NCI-H146 (cell line): ENCODE results near the gene STAB2.
"Not testable (repeated sequence)": the region's sequence is repeated elsewhere in the genome, so short reads cannot be mapped to it uniquely, and the experiment has no call there.

Experiments used
- DNase-seq: peaks from one replicate; lab custom pipeline; 2025; lab: John Stamatoyannopoulos, UW

Gene STAB2

GRCh38 chr12:103653568-103654173 is 66.6 kb downstream of the STAB2 start:
- not testable (repeated sequence) for DNase-seq

GRCh38 chr12:103654816-103655215 is 67.7 kb downstream of the STAB2 start:
- DNase-seq = no peak

- no peak for DNase-seq
These were observed 69.2 kb downstream of the STAB2 start for GRCh38 chr12:103656291-103656690.

GRCh38 chr12:103657331-103657730 is 70.3 kb downstream of the STAB2 start:
- no peak for DNase-seq

- no peak for DNase-seq
These were observed 77.6 kb downstream of the STAB2 start for GRCh38 chr12:103664626-103665025.

- peak; percentile 42 for DNase-seq
These were observed 78.9 kb downstream of the STAB2 start for GRCh38 chr12:103665971-103666370.

- DNase-seq = no peak
These were observed 80.1 kb downstream of the STAB2 start for GRCh38 chr12:103667125-103667524.

- DNase-seq = no peak
These were observed 81.4 kb downstream of the STAB2 start for GRCh38 chr12:103668520-103668919.

- no peak for DNase-seq
These were observed 84.3 kb downstream of the STAB2 start for GRCh38 chr12:103671367-103671766.

- DNase-seq = no peak
These were observed 85.5 kb downstream of the STAB2 start for GRCh38 chr12:103672401-103673119.

GRCh38 chr12:103673487-103673886 is 86.4 kb downstream of the STAB2 start:
- no peak for DNase-seq

GRCh38 chr12:103673891-103674375 is 86.9 kb downstream of the STAB2 start:
- no peak for DNase-seq

- peak; percentile 50 for DNase-seq
These were observed 89.8 kb downstream of the STAB2 start for GRCh38 chr12:103676893-103677292.

GRCh38 chr12:103677341-103677740 is 90.3 kb downstream of the STAB2 start:
- peak; percentile 81 for DNase-seq

- peak; percentile 80 for DNase-seq
These were observed 90.8 kb downstream of the STAB2 start for GRCh38 chr12:103677905-103678304.

- DNase-seq = no peak
These were observed 92.5 kb downstream of the STAB2 start for GRCh38 chr12:103679421-103680170.

- no peak for DNase-seq
These were observed 93.6 kb downstream of the STAB2 start for GRCh38 chr12:103680591-103681141.

- no peak for DNase-seq
These were observed 99.0 kb downstream of the STAB2 start for GRCh38 chr12:103686026-103686425.

- DNase-seq = no peak
These were observed 100.2 kb downstream of the STAB2 start for GRCh38 chr12:103687253-103687652.

- DNase-seq = no peak
These were observed 101.4 kb downstream of the STAB2 start for GRCh38 chr12:103688376-103689063.

GRCh38 chr12:103690426-103690825 is 103.4 kb downstream of the STAB2 start:
- no peak for DNase-seq

GRCh38 chr12:103691063-103691462 is 104.0 kb downstream of the STAB2 start:
- no peak for DNase-seq
